Endothelial cell of umbilical vein (primary cell): ENCODE data around the gene RAI1. TPM values are rescaled to one million over a fixed set of nuclear protein-coding genes. Genes with fewer than 3 reads are reported as not detected.
A peak's percentile ranks its signal among the peaks of the same experiment; 100 is the strongest.

Experiments used
- BruUV-seq: library from RNA; stranded (reverse); fragments of 400-500 nt; replicated peaks from 2 replicates; lab custom pipeline; 2021; lab: Mats Ljungman, UMichigan
- CTCF ChIA-PET: fragments of 300-600, 350-600 bp; sonication (Branson Sonifier 250); formaldehyde crosslinking; loops from one replicate; lab custom pipeline; 2021; ENCODE audit warnings: antibody characterized with exemption, inconsistent platforms; lab: Charles Lee
- POLR2A ChIA-PET: fragments of 300-600, 350-600 bp; sonication (Branson Sonifier 250); formaldehyde crosslinking; loops from one replicate; lab custom pipeline; 2021; ENCODE audit warnings: antibody characterized with exemption, inconsistent platforms; lab: Charles Lee
- DNase-seq: peaks from one replicate; pipeline ENCODE4 v3.0.0-alpha.2; 2011; ENCODE audit warnings: low read depth, low spot score
- FAIRE-seq: peaks from 2 replicates; lab custom pipeline; 2011; peaks lifted over from hg19 to GRCh38; lab: Jason Lieb, UNC
- H2AFZ ChIP-seq: 2 replicates; pipeline ENCODE4 v1.6.0; 2012; ENCODE audit warnings: low read depth, low read length, control low read depth, inconsistent platforms
- H3K27ac ChIP-seq: 2 replicates; pipeline ENCODE4 v1.5.1; 2011; ENCODE audit warnings: low read depth, mild to moderate bottlenecking, control low read depth, low read length, moderate library complexity; ENCODE audit not compliant: insufficient read depth
- H3K27me3 ChIP-seq, 2 experiments: 2 replicates each; pipeline versions ENCODE4 v1.6.0 to v1.6.1; 2011; ENCODE audit warnings: low read length in 2 of 2, mixed read lengths in 1 of 2; ENCODE audit not compliant: control insufficient read depth in 2 of 2, insufficient read depth in 2 of 2
- H3K36me3 ChIP-seq, 2 experiments: 2 replicates in 1 of 2; 3 replicates in 1 of 2; pipeline ENCODE4 v1.5.1; 2011; ENCODE audit warnings: low read length in 2 of 2, mild to moderate bottlenecking in 1 of 2, moderate library complexity in 1 of 2; ENCODE audit not compliant: control insufficient read depth in 2 of 2, insufficient read depth in 2 of 2; ENCODE audit errors: extremely low read depth in 1 of 2
- H3K4me1 ChIP-seq: 3 replicates; pipeline ENCODE4 v1.5.1; 2011; ENCODE audit warnings: mild to moderate bottlenecking, low read length; ENCODE audit not compliant: control insufficient read depth, insufficient read depth; ENCODE audit errors: extremely low read depth
- H3K4me2 ChIP-seq: 2 replicates; pipeline ENCODE4 v1.6.1; 2011; ENCODE audit warnings: low read length, control low read depth, mixed read lengths; ENCODE audit not compliant: insufficient read depth
- H3K4me3 ChIP-seq, 3 experiments: fragments of 200-600 bp in 1 of 3; sonication (generic), shearing (Covaris generic) in 1 of 3; replicated peaks in 1 of 3; 2 replicates each; pipeline ENCODE4 v1.5.1; 2011 to 2016; ENCODE audit warnings: control low read depth in 3 of 3, low read length in 3 of 3, mild to moderate bottlenecking in 2 of 3, inconsistent platforms in 1 of 3, low read depth in 1 of 3, moderate library complexity in 1 of 3; ENCODE audit not compliant: insufficient read depth in 1 of 3
- H3K79me2 ChIP-seq: 2 replicates; pipeline ENCODE4 v1.6.0; 2012; ENCODE audit warnings: low read length, inconsistent platforms; ENCODE audit not compliant: control insufficient read depth, insufficient read depth
- H3K9ac ChIP-seq: replicated peaks from 2 replicates; pipeline ENCODE3; 2011; ENCODE audit warnings: low read length, control low read depth; ENCODE audit not compliant: insufficient read depth; ENCODE audit errors: extremely low read depth
- H3K9me1 ChIP-seq: replicated peaks from 3 replicates; pipeline ENCODE4 v1.6.0; 2011; ENCODE audit warnings: mild to moderate bottlenecking, low read length; ENCODE audit not compliant: control insufficient read depth, insufficient read depth; ENCODE audit errors: extremely low read depth
- H3K9me3 ChIP-seq: replicated peaks from 2 replicates; pipeline ENCODE4 v1.5.1; 2012; ENCODE audit warnings: low read length, inconsistent platforms; ENCODE audit not compliant: control insufficient read depth, insufficient read depth
- H4K20me1 ChIP-seq: replicated peaks from 2 replicates; pipeline ENCODE3; 2011; ENCODE audit warnings: mild to moderate bottlenecking, low read length; ENCODE audit not compliant: control insufficient read depth, insufficient read depth; ENCODE audit errors: extremely low read depth
- CTCF ChIP-seq, 2 donors: IDR thresholded peaks; 1 replicate in 1 of 2; 2 replicates in 1 of 2; pipeline ENCODE4 v1.5.1; 2011; ENCODE audit warnings: low read length in 2 of 2, mild to moderate bottlenecking in 2 of 2, moderate library complexity in 2 of 2, control low read depth in 1 of 2, inconsistent platforms in 1 of 2, low read depth in 1 of 2; ENCODE audit not compliant: insufficient read depth in 1 of 2; ENCODE audit errors: extremely low read depth in 1 of 2
- EZH2 ChIP-seq: IDR thresholded peaks from 2 replicates; pipeline ENCODE4 v1.6.1; 2012; ENCODE audit warnings: borderline replicate concordance, low read depth, mild to moderate bottlenecking, moderate library complexity, low read length, inconsistent platforms; ENCODE audit not compliant: severe bottlenecking
- FOS ChIP-seq: IDR thresholded peaks from 2 replicates; pipeline ENCODE4 v1.6.1; 2011; ENCODE audit warnings: mild to moderate bottlenecking, low read length, moderate library complexity, borderline replicate concordance; ENCODE audit not compliant: insufficient read depth
- GATA2 ChIP-seq: IDR thresholded peaks from 2 replicates; pipeline ENCODE4 v1.7.0; 2011; ENCODE audit warnings: low read depth, mild to moderate bottlenecking, moderate library complexity, mixed read lengths, low read length; ENCODE audit not compliant: insufficient read length, insufficient read depth
- JUN ChIP-seq: IDR thresholded peaks from 2 replicates; pipeline ENCODE4 v1.6.1; 2011; ENCODE audit warnings: borderline replicate concordance, low read depth; ENCODE audit not compliant: insufficient read length, insufficient read depth
- MAX ChIP-seq: IDR thresholded peaks from 2 replicates; pipeline ENCODE4 v1.6.1; 2011; ENCODE audit not compliant: insufficient read depth, insufficient read length
- MYC ChIP-seq: IDR thresholded peaks from one replicate; pipeline ENCODE4 v1.6.1; 2011; ENCODE audit warnings: mild to moderate bottlenecking, low read depth, low read length
- POLR2A ChIP-seq: IDR thresholded peaks from 2 replicates; pipeline ENCODE4 v1.6.1; 2012; ENCODE audit warnings: low read depth, mild to moderate bottlenecking, control low read depth, low read length
- POLR2AphosphoS5 ChIP-seq: IDR thresholded peaks from 2 replicates; pipeline ENCODE4 v1.6.1; 2012; ENCODE audit warnings: low read depth, mild to moderate bottlenecking, control low read depth, low read length, moderate library complexity; ENCODE audit not compliant: insufficient read depth
- dilution Hi-C: fragments of 300-500 bp; cut with MboI; formaldehyde crosslinking; loops from one replicate; pipeline ENCODE4 v1.15.0; 2019; ENCODE audit warnings: low sequenced_read_pairs; ENCODE audit not compliant: extremely low pct_ligation_motif_present
- intact Hi-C: fragments of 100-400 bp; cut with micrococcal nuclease; formaldehyde crosslinking; loops from one replicate; pipeline ENCODE4 v1.10.0; 2022
- polyA plus RNA-seq, 4 experiments: library from polyadenylated mRNA; depleted of rRNA in 3 of 4; stranded (reverse) in 3 of 4; unstranded in 1 of 4; fragments of >200 nt; gene quantifications; 2 replicates each; pipeline versions ENCODE4 v1.2.1 to v1.2.3, GENCODE V29; 2011 to 2012; ENCODE audit warnings: missing spikeins in 1 of 4
- total RNA-seq: library from RNA; stranded (reverse); gene quantifications from 2 replicates; pipeline ENCODE4 v1.2.3, GENCODE V29; 2021

RAI1 gene
- total and polyA plus RNA-seq, 2 donors (not counting 3 experiments of a cell fraction or from before 2014, with no cell fraction given) = 7.8 to 43.3 TPM

GRCh38 chr17:17839791-17840707, 158.8 kb downstream of the RAI1 start:
- dilution Hi-C loops (no loop called here), intact Hi-C loops (loop anchor here (1.0 kb wide), 1 partner anchor 10 kb away; no protein-coding TSS in a partner anchor)
- peak; percentile 88 for TF ChIP-seq POLR2A
- peak; percentile 89 for TF ChIP-seq POLR2AphosphoS5
- TF ChIP-seq FOS = no peak
- TF ChIP-seq CTCF (IDR thresholded peaks at IDR 0.05; ENCODE audit: extremely low read depth in 1 of 2, insufficient read depth in 1 of 2, low read depth in 1 of 2, low read length in 2 of 2) = no peak
- no peak for TF ChIP-seq EZH2
- TF ChIP-seq JUN = no peak
- TF ChIP-seq MAX = no peak
- no peak for TF ChIP-seq GATA2
- TF ChIP-seq MYC = no peak
- no peaks in the 10 kb centered on the region for H3K27me3 ChIP-seq
- no peaks in the 10 kb centered on the region for H4K20me1 ChIP-seq
- no peaks in the 10 kb centered on the region for H3K9me3 ChIP-seq
- ChIA-PET POLR2A (interaction anchor here (0.6 kb wide), 1 partner anchor 147 kb away, joined by 4 read pairs; no protein-coding TSS in a partner anchor), CTCF (interaction anchor here (0.7 to 3.1 kb wide), 8 partner anchors 20 to 79 kb away, joined by 3 to 15 read pairs (median 4); no protein-coding TSS in a partner anchor)
- FAIRE-seq (no peak), DNase-seq (peak; percentile 83)
- peak overlapping the region; percentile 85 for H3K9ac ChIP-seq
- H3K27ac ChIP-seq = peak overlapping the region; percentile 94
- H3K4me3 ChIP-seq = peak overlapping the region in 2 of 3 experiments; percentile 31 to 52
- BruUV-seq = no TSS peak
- H3K36me3 ChIP-seq = no peaks in the 10 kb centered on the region
- peak overlapping the region; percentile 60 for H2AFZ ChIP-seq
- H3K4me2 ChIP-seq = peak overlapping the region; percentile 70
- H3K9me1 ChIP-seq = no peaks in the 10 kb centered on the region
- H3K79me2 ChIP-seq = peaks cover 10% of the 10 kb centered on the region
- H3K4me1 ChIP-seq = peaks cover 50% of the 10 kb centered on the region
